H1 (cell line): Measurements from ENCODE around the gene SHLD1. TPM values are rescaled to one million over a fixed set of nuclear protein-coding genes. Genes with fewer than 3 reads are reported as not detected.

Source experiments
- CTCF ChIA-PET: fragments of 300-600 bp; sonication (Branson Sonifier 250); formaldehyde crosslinking; loops from one replicate; lab custom pipeline; 2021; ENCODE audit not compliant: partially characterized antibody; lab: Charles Lee
- POLR2A ChIA-PET: fragments of 300-600 bp; sonication (Branson Sonifier 250); formaldehyde crosslinking; loops from one replicate; lab custom pipeline; 2021; ENCODE audit warnings: inconsistent platforms; ENCODE audit not compliant: partially characterized antibody; lab: Charles Lee
- DNase-seq, 2 experiments: peaks; one replicate each; pipeline versions ENCODE4 v3.0.0 to v3.0.0-alpha.2; 2010 to 2022; ENCODE audit warnings: low spot score in 2 of 2, low read depth in 1 of 2, mixed read lengths in 1 of 2
- FAIRE-seq: peaks from 2 replicates; lab custom pipeline; 2011; peaks lifted over from hg19 to GRCh38; lab: Jason Lieb, UNC
- H2AFZ ChIP-seq: 2 replicates; pipeline ENCODE4 v1.8.1; 2012; ENCODE audit warnings: low read length, inconsistent platforms
- H2AK5ac ChIP-seq: 2 replicates; pipeline ENCODE4 v1.6.1; 2013; ENCODE audit warnings: low read depth, low read length
- H2BK120ac ChIP-seq: replicated peaks from 2 replicates; pipeline ENCODE3; 2013; ENCODE audit warnings: low read depth, low read length, inconsistent platforms
- H2BK12ac ChIP-seq: 2 replicates; pipeline ENCODE4 v1.6.1; 2013; ENCODE audit warnings: low read depth, low read length
- H2BK15ac ChIP-seq: 2 replicates; pipeline ENCODE4 v1.6.1; 2013; ENCODE audit warnings: low read length
- H2BK20ac ChIP-seq: 2 replicates; pipeline ENCODE4 v1.6.1; 2013; ENCODE audit warnings: low read length
- H2BK5ac ChIP-seq: 2 replicates; pipeline ENCODE4 v1.6.1; 2013; ENCODE audit warnings: low read depth, low read length
- H3K14ac ChIP-seq: 2 replicates; pipeline ENCODE4 v1.6.1; 2013; ENCODE audit warnings: inconsistent platforms; ENCODE audit not compliant: insufficient read length
- H3K18ac ChIP-seq: 2 replicates; pipeline ENCODE4 v1.6.1; 2013; ENCODE audit warnings: low read length; ENCODE audit errors: extremely low read depth
- H3K23ac ChIP-seq: 2 replicates; pipeline ENCODE4 v1.6.1; 2013; ENCODE audit warnings: inconsistent platforms; ENCODE audit not compliant: insufficient read length
- H3K23me2 ChIP-seq: 2 replicates; pipeline ENCODE4 v1.6.1; 2013; ENCODE audit warnings: low read depth, low read length
- H3K27ac ChIP-seq: 2 replicates; pipeline ENCODE4 v1.6.1; 2011; ENCODE audit warnings: low read depth, low read length, inconsistent platforms
- H3K27me3 ChIP-seq, 4 experiments: replicated peaks in 1 of 4; 1 replicate in 1 of 4; 2 replicates in 3 of 4; pipeline versions ENCODE4 v1.6.1 to v1.8.1; 2011 to 2013; ENCODE audit warnings: low read length in 3 of 4, mild to moderate bottlenecking in 3 of 4, inconsistent platforms in 2 of 4, mixed read lengths in 2 of 4, moderate library complexity in 1 of 4; ENCODE audit not compliant: control insufficient read depth in 3 of 4, insufficient read depth in 3 of 4; ENCODE audit errors: extremely low read depth in 1 of 4
- H3K36me3 ChIP-seq, 4 experiments: 2 replicates each; pipeline versions ENCODE4 v1.6.1 to v1.8.1; 2011 to 2013; ENCODE audit warnings: mild to moderate bottlenecking in 4 of 4, low read length in 3 of 4, moderate library complexity in 2 of 4, control low read depth in 1 of 4, inconsistent platforms in 1 of 4; ENCODE audit not compliant: insufficient read depth in 4 of 4, control insufficient read depth in 2 of 4
- H3K4ac ChIP-seq: replicated peaks from 2 replicates; pipeline ENCODE3; 2013; ENCODE audit warnings: low read length, low read depth, mixed read lengths, inconsistent platforms; ENCODE audit not compliant: insufficient read length
- H3K4me1 ChIP-seq, 4 experiments: replicated peaks in 1 of 4; 1 replicate in 1 of 4; 2 replicates in 3 of 4; pipeline versions ENCODE4 v1.6.1 to v1.8.1; 2011 to 2013; ENCODE audit warnings: low read length in 3 of 4, inconsistent platforms in 2 of 4, mixed read lengths in 1 of 4; ENCODE audit not compliant: insufficient read depth in 4 of 4, control insufficient read depth in 3 of 4
- H3K4me2 ChIP-seq, 2 experiments: 2 replicates each; pipeline versions ENCODE4 v1.6.1 to v1.8.1; 2011 to 2013; ENCODE audit warnings: low read depth in 2 of 2, low read length in 2 of 2, control low read depth in 1 of 2, inconsistent platforms in 1 of 2, mild to moderate bottlenecking in 1 of 2; ENCODE audit not compliant: insufficient read depth in 1 of 2
- H3K4me3 ChIP-seq, 4 experiments: fragments of 200-600, 300-600 bp in 1 of 4; sonication (generic), shearing (Covaris generic), sonication (Bioruptor Twin) in 1 of 4; 2 replicates each; pipeline versions ENCODE4 v1.5.1 to v1.8.1; 2011 to 2016; ENCODE audit warnings: low read length in 4 of 4, low read depth in 3 of 4, control low read depth in 2 of 4, inconsistent platforms in 2 of 4, mild to moderate bottlenecking in 2 of 4, mixed read lengths in 1 of 4, moderate library complexity in 1 of 4; ENCODE audit not compliant: insufficient read depth in 2 of 4; ENCODE audit errors: extremely low read depth in 1 of 4
- H3K56ac ChIP-seq: replicated peaks from 2 replicates; pipeline ENCODE3; 2013; ENCODE audit warnings: low read depth, mild to moderate bottlenecking, mixed read lengths, low read length, inconsistent platforms; ENCODE audit not compliant: insufficient read length
- H3K79me1 ChIP-seq: 2 replicates; pipeline ENCODE4 v1.6.1; 2013; ENCODE audit warnings: low read depth, low read length, control low read depth
- H3K79me2 ChIP-seq, 2 experiments: 2 replicates each; pipeline versions ENCODE4 v1.6.1 to v1.8.1; 2012 to 2013; ENCODE audit warnings: low read length in 2 of 2, mild to moderate bottlenecking in 2 of 2, inconsistent platforms in 1 of 2; ENCODE audit not compliant: insufficient read depth in 2 of 2, control insufficient read depth in 1 of 2
- H3K9ac ChIP-seq, 4 experiments: replicated peaks in 1 of 4; 1 replicate in 1 of 4; 2 replicates in 3 of 4; pipeline versions ENCODE4 v1.6.1 to v1.8.1; 2011 to 2013; ENCODE audit warnings: low read depth in 3 of 4, low read length in 3 of 4, control low read depth in 2 of 4, mild to moderate bottlenecking in 2 of 4, moderate library complexity in 2 of 4, inconsistent platforms in 1 of 4; ENCODE audit errors: extremely low read depth in 1 of 4
- H3K9me3 ChIP-seq, 2 experiments: 2 replicates each; pipeline versions ENCODE4 v1.6.1 to v1.8.1; 2012 to 2013; ENCODE audit warnings: mild to moderate bottlenecking in 2 of 2, moderate library complexity in 2 of 2, control low read depth in 1 of 2, inconsistent platforms in 1 of 2, low read depth in 1 of 2, low read length in 1 of 2, mixed read lengths in 1 of 2; ENCODE audit not compliant: insufficient read depth in 2 of 2
- H4K20me1 ChIP-seq, 2 experiments: replicated peaks in 1 of 2; 2 replicates each; pipeline versions ENCODE3 to v1.8.1; 2011 to 2013; ENCODE audit warnings: inconsistent platforms in 2 of 2, low read length in 2 of 2, mild to moderate bottlenecking in 1 of 2; ENCODE audit not compliant: insufficient read depth in 2 of 2, control insufficient read depth in 1 of 2
- H4K5ac ChIP-seq: 2 replicates; pipeline ENCODE4 v1.6.1; 2013; ENCODE audit warnings: low read length, low read depth, mixed read lengths, inconsistent platforms; ENCODE audit not compliant: insufficient read length
- H4K8ac ChIP-seq: 2 replicates; pipeline ENCODE4 v1.8.0; 2013; ENCODE audit warnings: mild to moderate bottlenecking, moderate library complexity, low read length, inconsistent platforms; ENCODE audit not compliant: insufficient read depth; ENCODE audit errors: extremely low read depth
- H4K91ac ChIP-seq: replicated peaks from 2 replicates; pipeline ENCODE3; 2013; ENCODE audit warnings: low read length, mixed read lengths, inconsistent platforms; ENCODE audit not compliant: insufficient read length
- ATF3 ChIP-seq: IDR thresholded peaks from 2 replicates; pipeline ENCODE4 v1.6.1; 2011; ENCODE audit warnings: low read depth, mild to moderate bottlenecking, low read length; ENCODE audit not compliant: insufficient read depth
- CBX5 ChIP-seq: fragments of 300-800, 300-1000 bp; sonication (generic); IDR thresholded peaks from 2 replicates; pipeline ENCODE4 v1.7.1; 2016; ENCODE audit warnings: antibody characterized with exemption, low read length, low read depth
- CTCF ChIP-seq, 3 experiments: IDR thresholded peaks; 1 replicate in 2 of 3; 2 replicates in 1 of 3; pipeline versions ENCODE4 v1.5.1 to v1.6.1; 2011; ENCODE audit warnings: low read length in 3 of 3, mild to moderate bottlenecking in 3 of 3, inconsistent platforms in 2 of 3, low read depth in 1 of 3, moderate library complexity in 1 of 3; ENCODE audit not compliant: insufficient read depth in 1 of 3; ENCODE audit errors: control extremely low read depth in 1 of 3
- HDAC2 ChIP-seq, 2 experiments: fragments of 300-600 bp in 1 of 2; sonication (generic) in 1 of 2; IDR thresholded peaks; 2 replicates each; pipeline ENCODE4 v1.6.1; 2011 to 2012; ENCODE audit warnings: low read depth in 2 of 2, low read length in 2 of 2, mild to moderate bottlenecking in 2 of 2, moderate library complexity in 2 of 2, borderline replicate concordance in 1 of 2, inconsistent platforms in 1 of 2
- KDM1A ChIP-seq: fragments of 200-600, 300-600 bp; sonication (generic); IDR thresholded peaks from 2 replicates; pipeline ENCODE4 v1.7.1; 2016; ENCODE audit warnings: mild to moderate bottlenecking, low read length, borderline replicate concordance
- KDM4A ChIP-seq: IDR thresholded peaks from one replicate; pipeline ENCODE4 v1.7.1; 2012; ENCODE audit warnings: low read depth, mild to moderate bottlenecking, moderate library complexity, low read length, inconsistent platforms; ENCODE audit not compliant: severe bottlenecking
- MAX ChIP-seq: IDR thresholded peaks from 2 replicates; pipeline ENCODE4 v1.6.1; 2012; ENCODE audit warnings: inconsistent platforms
- RFX5 ChIP-seq: IDR thresholded peaks from 2 replicates; pipeline ENCODE4 v1.6.1; 2011; ENCODE audit warnings: low read depth, low read length, improper control_type of control experiment, borderline replicate concordance
- TAF7 ChIP-seq: optimal IDR thresholded peaks from 2 replicates; pipeline ENCODE3; 2011; ENCODE audit warnings: low read depth, mild to moderate bottlenecking, inconsistent platforms, low read length, moderate library complexity, borderline replicate concordance
- TEAD4 ChIP-seq: IDR thresholded peaks from 2 replicates; pipeline ENCODE4 v1.6.1; 2012; ENCODE audit warnings: low read depth, low read length, inconsistent platforms, mixed read lengths
- WGBS, 2 experiments: shearing (Covaris generic) in 1 of 2; methylation state at CpG; one replicate each; pipeline versions ENCODE4 v1.1.6 to v1.1.7; 2013 to 2015; ENCODE audit warnings: low lambda C conversion rate in 2 of 2, mixed read lengths in 2 of 2, inconsistent platforms in 1 of 2, low coverage in 1 of 2, missing lambda C conversion rate in 1 of 2; ENCODE audit not compliant: insufficient replicate concordance in 2 of 2, insufficient coverage in 1 of 2, insufficient read length in 1 of 2; ENCODE audit errors: extremely low coverage in 1 of 2, missing lambda C conversion rate in 1 of 2; 5-methylcytosine and 5-hydroxymethylcytosine counted together
- polyA plus RNA-seq, 7 experiments: library from polyadenylated mRNA; depleted of rRNA in 3 of 7; stranded (reverse) in 5 of 7; unstranded in 2 of 7; fragments of >200 nt in 5 of 7; fragments of 200-250 nt in 2 of 7; gene quantifications; 1 replicate in 5 of 7; 2 replicates in 1 of 7; 4 replicates in 1 of 7; pipeline versions ENCODE4 v1.2.1 to v1.2.3, GENCODE V29; 2011 to 2013; ENCODE audit warnings: missing spikeins in 2 of 7, mixed read lengths in 2 of 7
- total RNA-seq: library from RNA; stranded (reverse); fragmentation: NEBNext Ultra II Directional; extraction: Animal tissue kit (Norgen Biotek cat#: 25700); gene quantifications from 2 replicates; pipeline ENCODE4 v1.2.1, GENCODE V29; 2021

SHLD1 gene
- total and polyA plus RNA-seq, 2 of the 8 experiments (the other 6 are each of a cell fraction or from before 2014, with no cell fraction given) = 4.2 to 6.5 TPM

DNA sequence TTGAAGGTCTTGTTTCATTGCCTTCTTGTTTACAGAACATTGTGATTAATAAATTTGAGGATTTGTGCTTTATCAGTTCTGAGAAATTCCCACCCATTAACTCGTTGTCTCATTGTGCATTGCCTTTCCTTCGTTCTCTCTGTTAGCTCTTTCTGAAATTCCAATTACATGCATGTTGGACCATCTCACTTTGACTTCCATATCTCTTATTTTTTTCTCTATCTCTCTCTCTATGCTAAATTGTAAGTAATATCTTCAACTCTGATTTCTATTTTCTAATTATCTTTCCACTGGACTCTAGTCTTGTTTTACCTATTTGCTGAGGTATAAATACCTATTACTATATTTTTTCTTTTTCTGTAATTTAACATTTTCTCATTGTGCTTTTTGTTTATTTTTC lies 92.3 kb downstream of the SHLD1 start:
- H3K27ac ChIP-seq = no peak overlapping the region
- H3K9me3 ChIP-seq = no peaks in the 10 kb centered on the region
- FAIRE-seq (no peak), DNase-seq (no peak)
- 75% methylated on average over 2 of the region's 2 CpGs; no CpG with 5 or more reads in 1 of the 2 experiments for whole genome bisulfite sequencing, 2 experiments
- H2AFZ ChIP-seq = no peak overlapping the region
- no peak overlapping the region for H2BK20ac ChIP-seq
- no peak overlapping the region for H3K23ac ChIP-seq
- H3K36me3 ChIP-seq = no peaks in the 10 kb centered on the region
- H4K91ac ChIP-seq = no peak overlapping the region
- no peaks in the 10 kb centered on the region for H3K79me1 ChIP-seq
- H3K56ac ChIP-seq = no peak overlapping the region
- no peak overlapping the region for H2BK15ac ChIP-seq
- no peak overlapping the region for H3K14ac ChIP-seq
- H4K5ac ChIP-seq = no peak overlapping the region
- H2BK120ac ChIP-seq = no peak overlapping the region
- no peak overlapping the region for H3K4ac ChIP-seq
- H2BK5ac ChIP-seq = no peak overlapping the region
- H4K20me1 ChIP-seq = no peaks in the 10 kb centered on the region
- no peak overlapping the region for H3K4me2 ChIP-seq
- no peaks in the 10 kb centered on the region for H3K27me3 ChIP-seq
- H2AK5ac ChIP-seq = no peak overlapping the region
- no peak overlapping the region for H3K9ac ChIP-seq
- CTCF ChIA-PET = interaction anchor here (0.7 to 1.1 kb wide), 3 partner anchors 21 to 726 kb away, joined by 3 read pairs; no protein-coding TSS in a partner anchor
- H3K4me1 ChIP-seq = peaks cover 0 to 2% (median 0%) of the 10 kb centered on the region in 4 experiments; a peak in 1 of 7 replicates
- no peak overlapping the region for H4K8ac ChIP-seq
- no peak overlapping the region for H2BK12ac ChIP-seq
- no peaks in the 10 kb centered on the region for H3K79me2 ChIP-seq
- no peak overlapping the region for H3K18ac ChIP-seq
- peaks cover 2% of the 10 kb centered on the region; the same call in 1 of the 2 replicates for H3K23me2 ChIP-seq
- POLR2A ChIA-PET = interaction anchor here (1.2 kb wide), 1 partner anchor 16 kb away, joined by 3 read pairs; no protein-coding TSS in a partner anchor
- no peak overlapping the region for H3K4me3 ChIP-seq
- no peak for TF ChIP-seq ATF3
- TF ChIP-seq HDAC2 (IDR thresholded peaks at IDR 0.05; ENCODE audit: borderline replicate concordance in 1 of 2, low read depth in 2 of 2, low read length in 2 of 2) = no peak
- no peak for TF ChIP-seq TEAD4
- no peak for TF ChIP-seq RFX5
- TF ChIP-seq MAX = no peak
- no peak for TF ChIP-seq CBX5
- no peak for TF ChIP-seq KDM4A
- TF ChIP-seq TAF7 = no peak
- TF ChIP-seq CTCF (IDR thresholded peaks at IDR 0.05; ENCODE audit: control extremely low read depth in 1 of 3, insufficient read depth in 1 of 3, low read depth in 1 of 3, low read length in 3 of 3) = no peak
- TF ChIP-seq KDM1A = no peak
